Measurements from ENCODE around the gene NELL1. TPM values are rescaled to one million over a fixed set of nuclear protein-coding genes. Genes with fewer than 3 reads are reported as not detected.

The NELL1 gene
- total and polyA plus RNA-seq, 10 donors, result 0.20 TPM; not detected in 9

- DNase-seq, result no peak
- TF ChIP-seq POLR2A (IDR thresholded peaks at IDR 0.05) (no peak), CTCF (IDR thresholded peaks at IDR 0.05 in 8 of 11, conservative IDR thresholded peaks at IDR 0.05 in 3 of 11) (no peak), POLR2AphosphoS5 (IDR thresholded peaks at IDR 0.05) (no peak)
- H3K9me3 ChIP-seq, result peaks cover 0 to 20% (median 4%) of the 10 kb centered on the region in 8 donors
- H3K27me3 ChIP-seq (replicated peaks in 1 of 7), result no peaks in the 10 kb centered on the region
- H3K27ac ChIP-seq, result no peak overlapping the region
- no peaks in the 10 kb centered on the region for H3K36me3 ChIP-seq
- no peak overlapping the region for H3K4me3 ChIP-seq
- intact Hi-C loops (cut with DNase I; ENCODE audit: low total_unique reads), result no loop called here
- no peaks in the 10 kb centered on the region for H3K4me1 ChIP-seq
- WGBS, 5 donors, result 59 to 74% (median 70%) methylated on average over 5 of the region's 5 CpGs
Measured at GRCh38 chr11:21105196-21105917, 436.0 kb downstream of the NELL1 start.

GRCh38 chr11:21109341-21109740, 440.0 kb downstream of the NELL1 start:
- no peak overlapping the region for H3K4me3 ChIP-seq
- H3K4me1 ChIP-seq, result no peaks in the 10 kb centered on the region
- no peaks in the 10 kb centered on the region for H3K27me3 ChIP-seq (replicated peaks in 1 of 7)
- intact Hi-C loops (cut with DNase I; ENCODE audit: low total_unique reads), result no loop called here
- TF ChIP-seq POLR2A (IDR thresholded peaks at IDR 0.05), result no peak
- no peak for TF ChIP-seq CTCF (IDR thresholded peaks at IDR 0.05 in 8 of 11, conservative IDR thresholded peaks at IDR 0.05 in 3 of 11)
- no peak for TF ChIP-seq POLR2AphosphoS5 (IDR thresholded peaks at IDR 0.05)
- 80 to 95% (median 85%) methylated on average over 2 of the region's 2 CpGs for WGBS, 5 donors
- peaks cover 0 to 10% (median 0%) of the 10 kb centered on the region in 8 donors for H3K9me3 ChIP-seq
- H3K36me3 ChIP-seq, result no peaks in the 10 kb centered on the region
- no peak for DNase-seq
- no peak overlapping the region for H3K27ac ChIP-seq

GRCh38 chr11:21110415-21110814, 441.0 kb downstream of the NELL1 start:
- WGBS, 5 donors, result 81 to 96% (median 88%) methylated on average over 1 of the region's 1 CpG
- Histone ChIP-seq H3K36me3 (no peaks in the 10 kb centered on the region), H3K27me3 (replicated peaks in 1 of 7) (no peaks in the 10 kb centered on the region), H3K4me3 (no peak overlapping the region), H3K9me3 (peaks cover 0 to under 1% (median 0%) of the 10 kb centered on the region in 8 donors), H3K4me1 (no peaks in the 10 kb centered on the region), H3K27ac (no peak overlapping the region)
- intact Hi-C loops (cut with DNase I; ENCODE audit: low total_unique reads), result no loop called here
- DNase-seq, result no peak
- TF ChIP-seq POLR2A (IDR thresholded peaks at IDR 0.05) (no peak), POLR2AphosphoS5 (IDR thresholded peaks at IDR 0.05) (no peak), CTCF (IDR thresholded peaks at IDR 0.05 in 8 of 11, conservative IDR thresholded peaks at IDR 0.05 in 3 of 11) (no peak)

GRCh38 chr11:21113876-21114275, 444.5 kb downstream of the NELL1 start:
- DNase-seq, result no peak
- no peaks in the 10 kb centered on the region for H3K9me3 ChIP-seq
- TF ChIP-seq CTCF (IDR thresholded peaks at IDR 0.05 in 8 of 11, conservative IDR thresholded peaks at IDR 0.05 in 3 of 11) (no peak), POLR2AphosphoS5 (IDR thresholded peaks at IDR 0.05) (no peak), POLR2A (IDR thresholded peaks at IDR 0.05) (no peak)
- H3K27me3 ChIP-seq (replicated peaks in 1 of 7), result no peaks in the 10 kb centered on the region
- no peaks in the 10 kb centered on the region for H3K4me1 ChIP-seq
- intact Hi-C loops (cut with DNase I; ENCODE audit: low total_unique reads), result no loop called here
- H3K4me3 ChIP-seq, result no peak overlapping the region
- WGBS, 5 donors, result 61 to 80% (median 72%) methylated on average over 3 of the region's 3 CpGs
- no peak overlapping the region for H3K27ac ChIP-seq
- no peaks in the 10 kb centered on the region for H3K36me3 ChIP-seq

Measured in spleen (tissue), 11 donors.